HEK293 (cell line): Measurements from ENCODE around the gene TTYH2.

Experiments
- CTCF ChIA-PET: fragments of 350-600 bp; formaldehyde crosslinking; extraction: SDS; loops from one replicate; lab custom pipeline; 2021; ENCODE audit warnings: antibody characterized with exemption; lab: Yijun Ruan, JAX
- POLR2A ChIA-PET: fragments of 300-600 bp; formaldehyde crosslinking; extraction: SDS; loops from one replicate; lab custom pipeline; 2020; ENCODE audit warnings: antibody characterized with exemption, inconsistent platforms; lab: Yijun Ruan, JAX
- H3K27ac ChIP-seq: fragments of 200-500 bp; sonication (Bioruptor generic); 2 replicates; pipeline ENCODE4 v1.5.1; 2014; ENCODE audit warnings: low read depth, low read length, control low read depth, inconsistent platforms; ENCODE audit errors: extremely low read depth
- H3K36me3 ChIP-seq, 2 experiments: fragments of 200-500 bp in 1 of 2; sonication (Bioruptor generic) in 1 of 2; 1 replicate in 1 of 2; 2 replicates in 1 of 2; pipeline ENCODE4 v1.5.1; 2014 to 2017; ENCODE audit warnings: inconsistent platforms in 2 of 2, low read length in 2 of 2; ENCODE audit not compliant: control insufficient read depth in 2 of 2, insufficient read depth in 1 of 2
- H3K4me1 ChIP-seq: fragments of 200-500 bp; sonication (Bioruptor generic); 2 replicates; pipeline ENCODE4 v1.5.1; 2014; ENCODE audit warnings: mild to moderate bottlenecking, low read length, inconsistent platforms; ENCODE audit not compliant: control insufficient read depth, insufficient read depth
- H3K4me3 ChIP-seq: 2 replicates; pipeline ENCODE4 v1.5.1; 2011; ENCODE audit warnings: low read depth, mild to moderate bottlenecking, control low read depth, low read length, moderate library complexity
- H3K9me3 ChIP-seq: fragments of 200-500 bp; sonication (Bioruptor generic); 2 replicates; pipeline ENCODE4 v1.5.1; 2014; ENCODE audit warnings: low read depth, low read length, inconsistent platforms; ENCODE audit not compliant: control insufficient read depth, insufficient read depth
- BCL11A ChIP-seq: fragments of 450-650 bp; formaldehyde crosslinking; IDR thresholded peaks from 2 replicates; pipeline ENCODE4 v1.5.1; 2016; ENCODE audit warnings: low read depth, missing biosample characterization, missing genetic modification characterization
- GLIS2 ChIP-seq: fragments of 450-650 bp; formaldehyde crosslinking; IDR thresholded peaks from 2 replicates; pipeline ENCODE4 v1.5.1; 2016; ENCODE audit warnings: missing biosample characterization, missing genetic modification characterization
- MYNN ChIP-seq: fragments of 450-650 bp; formaldehyde crosslinking; IDR thresholded peaks from 2 replicates; pipeline ENCODE4 v1.5.1; 2016; ENCODE audit warnings: missing biosample characterization, missing genetic modification characterization, borderline replicate concordance
- SP3 ChIP-seq: fragments of 450-650 bp; formaldehyde crosslinking; IDR thresholded peaks from 2 replicates; pipeline ENCODE4 v1.5.1; 2016; ENCODE audit warnings: missing biosample characterization, missing genetic modification characterization
- ZBTB21 ChIP-seq: fragments of 450-650 bp; formaldehyde crosslinking; IDR thresholded peaks from 2 replicates; pipeline ENCODE4 v1.5.1; 2017; ENCODE audit warnings: missing biosample characterization, missing genetic modification characterization
- ZIC2 ChIP-seq: fragments of 450-650 bp; formaldehyde crosslinking; IDR thresholded peaks from 2 replicates; pipeline ENCODE4 v1.5.1; 2016; ENCODE audit warnings: missing biosample characterization, missing genetic modification characterization
- ZNF121 ChIP-seq: fragments of 450-650 bp; formaldehyde crosslinking; IDR thresholded peaks from 2 replicates; pipeline ENCODE4 v1.5.1; 2016; ENCODE audit warnings: missing biosample characterization, missing genetic modification characterization
- ZNF132 ChIP-seq: fragments of 450-650 bp; formaldehyde crosslinking; IDR thresholded peaks from 2 replicates; pipeline ENCODE4 v1.5.1; 2017; ENCODE audit warnings: missing biosample characterization, missing genetic modification characterization, borderline replicate concordance
- ZNF16 ChIP-seq: fragments of 450-650 bp; formaldehyde crosslinking; IDR thresholded peaks from 2 replicates; pipeline ENCODE4 v1.5.1; 2016; ENCODE audit warnings: low read depth, missing biosample characterization, missing genetic modification characterization
- ZNF202 ChIP-seq: fragments of 450-650 bp; formaldehyde crosslinking; IDR thresholded peaks from 2 replicates; pipeline ENCODE4 v1.5.1; 2016; ENCODE audit warnings: missing biosample characterization, missing genetic modification characterization, borderline replicate concordance
- ZNF292 ChIP-seq: fragments of 450-650 bp; formaldehyde crosslinking; IDR thresholded peaks from 2 replicates; pipeline ENCODE4 v1.5.1; 2016; ENCODE audit warnings: low read depth, missing biosample characterization, missing genetic modification characterization, borderline replicate concordance
- ZNF341 ChIP-seq: fragments of 450-650 bp; formaldehyde crosslinking; IDR thresholded peaks from 2 replicates; pipeline ENCODE4; 2016; ENCODE audit warnings: low read depth, missing biosample characterization, missing genetic modification characterization
- ZNF366 ChIP-seq: fragments of 450-650 bp; formaldehyde crosslinking; conservative IDR thresholded peaks from 2 replicates; pipeline ENCODE4 v1.5.1; 2016; ENCODE audit warnings: missing biosample characterization, missing genetic modification characterization
- ZNF510 ChIP-seq: fragments of 450-650 bp; formaldehyde crosslinking; IDR thresholded peaks from 2 replicates; pipeline ENCODE4 v1.5.1; 2018; ENCODE audit warnings: mild to moderate bottlenecking, missing genetic modification characterization, missing biosample characterization; ENCODE audit not compliant: insufficient replicate concordance
- ZNF585B ChIP-seq: fragments of 450-650 bp; formaldehyde crosslinking; IDR thresholded peaks from 2 replicates; pipeline ENCODE4 v1.5.1; 2016; ENCODE audit warnings: missing biosample characterization, missing genetic modification characterization
- ZNF747 ChIP-seq: fragments of 450-650 bp; formaldehyde crosslinking; IDR thresholded peaks from 2 replicates; pipeline ENCODE4 v1.5.1; 2016; ENCODE audit warnings: missing biosample characterization, missing genetic modification characterization
- ZNF837 ChIP-seq: fragments of 450-650 bp; formaldehyde crosslinking; IDR thresholded peaks from 2 replicates; pipeline ENCODE4 v1.5.1; 2016; ENCODE audit warnings: missing biosample characterization, missing genetic modification characterization
- TF ChIP-seq, protein P1 (sequence below): fragments of 450-650 bp; formaldehyde crosslinking; IDR thresholded peaks from 2 replicates; pipeline ENCODE4 v1.5.1; 2016; ENCODE audit warnings: missing biosample characterization, missing genetic modification characterization
- TF ChIP-seq, protein P2 (sequence below): fragments of 450-650 bp; formaldehyde crosslinking; IDR thresholded peaks from 2 replicates; pipeline ENCODE4 v1.5.1; 2016; ENCODE audit warnings: missing biosample characterization, missing genetic modification characterization
- TF ChIP-seq, protein P3 (sequence below): fragments of 450-650 bp; formaldehyde crosslinking; IDR thresholded peaks from 2 replicates; pipeline ENCODE4 v1.5.1; 2016; ENCODE audit warnings: missing biosample characterization, missing genetic modification characterization
- TF ChIP-seq, protein P4 (sequence below): fragments of 450-650 bp; formaldehyde crosslinking; IDR thresholded peaks from 2 replicates; pipeline ENCODE4 v1.5.1; 2016; ENCODE audit warnings: missing biosample characterization, missing genetic modification characterization
- TF ChIP-seq, protein P5 (sequence below): fragments of 450-650 bp; formaldehyde crosslinking; IDR thresholded peaks from 2 replicates; pipeline ENCODE4 v1.5.1; 2016; ENCODE audit warnings: missing biosample characterization, missing genetic modification characterization

TTYH2 gene

DNA sequence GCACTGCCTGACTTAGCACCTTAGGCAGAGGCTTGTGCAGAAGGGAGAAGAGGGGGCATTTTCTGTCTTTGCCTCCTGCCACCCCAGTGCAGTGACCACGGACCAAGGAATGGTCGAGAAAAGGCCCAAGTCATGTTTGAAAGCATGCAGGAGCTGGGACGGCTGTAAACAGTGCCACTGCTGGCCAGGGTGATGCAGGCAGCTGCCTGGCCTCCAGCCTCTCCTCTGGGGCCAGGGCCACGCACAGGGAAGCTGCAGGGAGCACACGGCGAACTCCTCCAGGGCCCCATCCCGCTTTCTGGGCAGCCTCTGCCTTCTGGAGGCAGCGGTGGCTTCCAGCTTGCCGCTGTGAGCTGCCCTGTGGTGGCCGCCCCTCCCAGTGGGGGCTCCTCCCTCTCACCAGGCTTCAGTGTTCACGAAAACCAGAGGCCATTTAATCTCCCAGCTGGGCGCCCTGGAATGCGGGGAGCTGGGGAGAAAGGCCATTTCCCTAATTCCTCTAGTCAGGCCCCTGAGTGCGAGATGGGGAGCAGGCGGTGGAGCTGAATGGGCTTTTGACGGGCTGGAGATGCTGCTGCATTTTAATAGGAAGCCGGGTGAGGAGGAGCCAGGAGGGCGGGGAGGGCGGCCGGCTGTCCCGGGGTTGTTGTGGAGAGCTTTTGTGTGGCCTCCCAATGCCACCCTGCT, 31.9 kb downstream of the TTYH2 start (continued):
- TF ChIP-seq, protein P1, sequence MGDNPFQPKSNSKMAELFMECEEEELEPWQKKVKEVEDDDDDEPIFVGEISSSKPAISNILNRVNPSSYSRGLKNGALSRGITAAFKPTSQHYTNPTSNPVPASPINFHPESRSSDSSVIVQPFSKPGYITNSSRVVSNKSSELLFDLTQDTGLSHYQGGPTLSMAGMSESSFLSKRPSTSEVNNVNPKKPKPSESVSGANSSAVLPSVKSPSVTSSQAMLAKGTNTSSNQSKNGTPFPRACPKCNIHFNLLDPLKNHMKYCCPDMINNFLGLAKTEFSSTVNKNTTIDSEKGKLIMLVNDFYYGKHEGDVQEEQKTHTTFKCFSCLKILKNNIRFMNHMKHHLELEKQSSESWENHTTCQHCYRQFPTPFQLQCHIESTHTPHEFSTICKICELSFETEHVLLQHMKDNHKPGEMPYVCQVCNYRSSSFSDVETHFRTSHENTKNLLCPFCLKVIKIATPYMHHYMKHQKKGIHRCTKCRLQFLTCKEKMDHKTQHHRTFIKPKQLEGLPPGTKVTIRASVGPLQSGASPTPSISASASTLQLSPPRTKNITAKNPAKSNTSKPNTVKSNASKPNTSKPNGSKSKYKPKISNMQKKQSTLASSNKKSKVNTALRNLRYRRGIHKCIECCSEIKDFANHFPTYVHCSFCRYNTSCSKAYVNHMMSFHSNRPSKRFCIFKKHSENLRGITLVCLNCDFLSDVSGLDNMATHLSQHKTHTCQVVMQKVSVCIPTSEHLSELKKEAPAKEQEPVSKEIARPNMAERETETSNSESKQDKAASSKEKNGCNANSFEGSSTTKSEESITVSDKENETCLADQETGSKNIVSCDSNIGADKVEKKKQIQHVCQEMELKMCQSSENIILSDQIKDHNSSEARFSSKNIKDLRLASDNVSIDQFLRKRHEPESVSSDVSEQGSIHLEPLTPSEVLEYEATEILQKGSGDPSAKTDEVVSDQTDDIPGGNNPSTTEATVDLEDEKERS, result no peak
- TF ChIP-seq, protein P2, sequence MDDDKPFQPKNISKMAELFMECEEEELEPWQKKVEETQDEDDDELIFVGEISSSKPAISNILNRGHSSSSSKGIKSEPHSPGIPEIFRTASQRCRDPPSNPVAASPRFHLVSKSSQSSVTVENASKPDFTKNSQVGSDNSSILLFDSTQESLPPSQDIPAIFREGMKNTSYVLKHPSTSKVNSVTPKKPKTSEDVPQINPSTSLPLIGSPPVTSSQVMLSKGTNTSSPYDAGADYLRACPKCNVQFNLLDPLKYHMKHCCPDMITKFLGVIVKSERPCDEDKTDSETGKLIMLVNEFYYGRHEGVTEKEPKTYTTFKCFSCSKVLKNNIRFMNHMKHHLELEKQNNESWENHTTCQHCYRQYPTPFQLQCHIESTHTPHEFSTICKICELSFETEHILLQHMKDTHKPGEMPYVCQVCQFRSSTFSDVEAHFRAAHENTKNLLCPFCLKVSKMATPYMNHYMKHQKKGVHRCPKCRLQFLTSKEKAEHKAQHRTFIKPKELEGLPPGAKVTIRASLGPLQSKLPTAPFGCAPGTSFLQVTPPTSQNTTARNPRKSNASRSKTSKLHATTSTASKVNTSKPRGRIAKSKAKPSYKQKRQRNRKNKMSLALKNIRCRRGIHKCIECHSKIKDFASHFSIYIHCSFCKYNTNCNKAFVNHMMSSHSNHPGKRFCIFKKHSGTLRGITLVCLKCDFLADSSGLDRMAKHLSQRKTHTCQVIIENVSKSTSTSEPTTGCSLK (tag by site-specific recombination), result no peak
- no peak for TF ChIP-seq ZNF510 (tag by site-specific recombination)
- no peak for TF ChIP-seq BCL11A (tag by site-specific recombination)
- TF ChIP-seq ZNF16, result no peak
- TF ChIP-seq ZNF341 (tag by site-specific recombination), result 0 out of 2 replicates have a peak, but pooled peaks have one; percentile 29
- peak; percentile 100 for TF ChIP-seq ZIC2
- TF ChIP-seq, all 188 proteins: peak for 5

DNA sequence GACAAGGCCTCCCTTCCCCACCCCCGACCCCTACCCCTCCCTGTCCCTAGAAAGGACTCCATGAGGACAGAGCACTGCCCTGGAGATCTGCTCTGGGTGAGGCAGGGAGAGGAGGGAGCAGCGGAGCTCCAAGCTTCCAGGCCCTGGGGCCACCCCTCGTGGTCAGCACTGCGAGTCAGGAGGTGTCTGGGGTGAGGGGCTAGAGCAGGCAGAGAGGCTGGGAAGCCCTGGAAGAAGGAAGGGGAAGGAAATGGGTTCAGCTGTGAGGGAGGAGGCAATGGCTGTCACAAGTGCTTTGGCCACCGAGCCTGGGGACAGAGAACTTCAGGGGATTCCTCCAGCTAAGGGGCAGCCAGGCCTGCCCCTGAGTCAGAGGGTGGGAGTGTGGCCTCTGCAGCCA, 32.5 kb downstream of the TTYH2 start:
- TF ChIP-seq ZNF121 (tag by site-specific recombination), result no peak
- no peak for TF ChIP-seq ZNF837 (tag by site-specific recombination)
- no peak for TF ChIP-seq ZNF366 (tag by site-specific recombination)
- TF ChIP-seq ZNF585B (tag by site-specific recombination), result no peak
- no peak for TF ChIP-seq GLIS2 (tag by site-specific recombination)
- no peak for TF ChIP-seq MYNN (tag by site-specific recombination)
- no peak for TF ChIP-seq ZBTB21 (tag by site-specific recombination)
- TF ChIP-seq, protein P3, sequence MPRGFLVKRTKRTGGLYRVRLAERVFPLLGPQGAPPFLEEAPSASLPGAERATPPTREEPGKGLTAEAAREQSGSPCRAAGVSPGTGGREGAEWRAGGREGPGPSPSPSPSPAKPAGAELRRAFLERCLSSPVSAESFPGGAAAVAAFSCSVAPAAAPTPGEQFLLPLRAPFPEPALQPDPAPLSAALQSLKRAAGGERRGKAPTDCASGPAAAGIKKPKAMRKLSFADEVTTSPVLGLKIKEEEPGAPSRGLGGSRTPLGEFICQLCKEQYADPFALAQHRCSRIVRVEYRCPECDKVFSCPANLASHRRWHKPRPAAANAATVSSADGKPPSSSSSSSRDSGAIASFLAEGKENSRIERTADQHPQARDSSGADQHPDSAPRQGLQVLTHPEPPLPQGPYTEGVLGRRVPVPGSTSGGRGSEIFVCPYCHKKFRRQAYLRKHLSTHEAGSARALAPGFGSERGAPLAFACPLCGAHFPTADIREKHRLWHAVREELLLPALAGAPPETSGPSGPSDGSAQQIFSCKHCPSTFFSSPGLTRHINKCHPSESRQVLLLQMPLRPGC, result no peak
- no peak for TF ChIP-seq SP3
- CTCF ChIA-PET, result no interaction called here
- POLR2A ChIA-PET, result no interaction called here
- no peak overlapping the region for H3K27ac ChIP-seq
- no peaks in the 10 kb centered on the region for H3K4me1 ChIP-seq
- no peak overlapping the region for H3K4me3 ChIP-seq
- H3K36me3 ChIP-seq, result peaks cover 0 to 4% of the 10 kb centered on the region in 2 experiments; a peak in 1 of 3 replicates
- no peaks in the 10 kb centered on the region for H3K9me3 ChIP-seq

GRCh38 chr17:74249590-74250270, 36.4 kb downstream of the TTYH2 start:
- H3K4me1 ChIP-seq, result no peaks in the 10 kb centered on the region
- no peaks in the 10 kb centered on the region for H3K36me3 ChIP-seq
- POLR2A ChIA-PET, result no interaction called here
- H3K9me3 ChIP-seq, result no peaks in the 10 kb centered on the region
- H3K4me3 ChIP-seq, result no peak overlapping the region
- H3K27ac ChIP-seq, result no peak overlapping the region
- CTCF ChIA-PET, result interaction anchor here (0.6 to 0.7 kb wide), 3 partner anchors 46 to 758 kb away, joined by 3 to 5 read pairs (median 5); partner anchors contain the start of gene GPR142
- TF ChIP-seq, protein P4, sequence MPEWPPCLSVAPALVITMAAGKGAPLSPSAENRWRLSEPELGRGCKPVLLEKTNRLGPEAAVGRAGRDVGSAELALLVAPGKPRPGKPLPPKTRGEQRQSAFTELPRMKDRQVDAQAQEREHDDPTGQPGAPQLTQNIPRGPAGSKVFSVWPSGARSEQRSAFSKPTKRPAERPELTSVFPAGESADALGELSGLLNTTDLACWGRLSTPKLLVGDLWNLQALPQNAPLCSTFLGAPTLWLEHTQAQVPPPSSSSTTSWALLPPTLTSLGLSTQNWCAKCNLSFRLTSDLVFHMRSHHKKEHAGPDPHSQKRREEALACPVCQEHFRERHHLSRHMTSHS, result no peak
- TF ChIP-seq ZNF747 (tag by site-specific recombination), result no peak
- TF ChIP-seq ZNF202, result no peak
- TF ChIP-seq ZNF132 (tag by site-specific recombination), result no peak
- no peak for TF ChIP-seq ZNF292 (tag by site-specific recombination)
- TF ChIP-seq, protein P5, sequence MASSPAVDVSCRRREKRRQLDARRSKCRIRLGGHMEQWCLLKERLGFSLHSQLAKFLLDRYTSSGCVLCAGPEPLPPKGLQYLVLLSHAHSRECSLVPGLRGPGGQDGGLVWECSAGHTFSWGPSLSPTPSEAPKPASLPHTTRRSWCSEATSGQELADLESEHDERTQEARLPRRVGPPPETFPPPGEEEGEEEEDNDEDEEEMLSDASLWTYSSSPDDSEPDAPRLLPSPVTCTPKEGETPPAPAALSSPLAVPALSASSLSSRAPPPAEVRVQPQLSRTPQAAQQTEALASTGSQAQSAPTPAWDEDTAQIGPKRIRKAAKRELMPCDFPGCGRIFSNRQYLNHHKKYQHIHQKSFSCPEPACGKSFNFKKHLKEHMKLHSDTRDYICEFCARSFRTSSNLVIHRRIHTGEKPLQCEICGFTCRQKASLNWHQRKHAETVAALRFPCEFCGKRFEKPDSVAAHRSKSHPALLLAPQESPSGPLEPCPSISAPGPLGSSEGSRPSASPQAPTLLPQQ, result no peak
